Stimulated activated CD4-positive, alpha-beta T cell treated with anti-CD3 and anti-CD28 coated beads, Interleukin-12 subunit alpha, Interleukin-12 subunit beta, amount 100 ng/mL, for 24 hours (primary cell): ENCODE measurements around the gene DBP.
"Not testable (repeated sequence)": the region's sequence is repeated elsewhere in the genome, so short reads cannot be mapped to it uniquely, and the experiment has no call there.

ENCODE experiments used
- DNase-seq, 2 experiments: peaks; one replicate each; pipeline ENCODE4 v3.0.0-alpha.2; 2020; ENCODE audit warnings: low read depth in 2 of 2

Gene DBP

DNA sequence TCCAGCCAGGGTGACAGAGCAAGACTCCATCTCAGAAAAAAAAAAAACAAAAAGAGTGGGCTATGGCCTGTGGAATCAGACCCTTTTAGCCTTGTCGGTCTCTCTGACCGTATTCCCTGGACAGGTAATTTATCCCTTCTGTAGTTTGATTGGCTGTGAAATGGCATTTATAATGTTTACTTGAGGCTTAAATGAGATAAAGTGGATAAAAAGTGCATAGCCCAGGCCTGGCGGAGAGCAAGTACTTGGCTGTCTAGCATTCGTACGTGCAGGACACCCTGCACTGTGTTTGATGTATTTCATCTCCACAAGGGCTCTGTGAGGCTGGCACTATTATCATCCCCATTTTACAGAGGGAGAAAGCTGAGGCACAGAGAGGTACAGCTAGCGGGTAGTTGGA lies 28.6 kb upstream of the DBP start:
- DNase-seq = no peak

DNA sequence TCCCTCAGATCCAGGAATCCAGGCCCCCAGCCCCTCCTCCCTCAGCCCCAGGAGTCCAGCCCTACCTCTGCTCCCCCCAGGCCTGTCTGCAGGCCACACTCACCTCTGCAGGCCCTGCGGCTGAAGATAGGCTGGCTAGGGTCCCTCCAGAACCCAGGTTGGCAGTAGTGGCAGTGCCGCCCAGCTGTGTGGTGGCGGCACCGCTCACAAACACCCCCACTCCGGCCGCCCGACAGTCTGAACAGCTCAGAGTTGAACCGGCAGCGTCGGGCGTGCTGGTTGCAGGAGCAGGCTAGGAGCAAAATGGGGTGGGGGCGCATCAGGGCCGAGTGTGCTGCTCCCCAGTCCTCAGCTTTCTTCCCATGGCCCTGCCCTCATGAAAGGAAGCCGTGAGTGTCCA lies 27.3 kb upstream of the DBP start:
- DNase-seq = no peak

DNA sequence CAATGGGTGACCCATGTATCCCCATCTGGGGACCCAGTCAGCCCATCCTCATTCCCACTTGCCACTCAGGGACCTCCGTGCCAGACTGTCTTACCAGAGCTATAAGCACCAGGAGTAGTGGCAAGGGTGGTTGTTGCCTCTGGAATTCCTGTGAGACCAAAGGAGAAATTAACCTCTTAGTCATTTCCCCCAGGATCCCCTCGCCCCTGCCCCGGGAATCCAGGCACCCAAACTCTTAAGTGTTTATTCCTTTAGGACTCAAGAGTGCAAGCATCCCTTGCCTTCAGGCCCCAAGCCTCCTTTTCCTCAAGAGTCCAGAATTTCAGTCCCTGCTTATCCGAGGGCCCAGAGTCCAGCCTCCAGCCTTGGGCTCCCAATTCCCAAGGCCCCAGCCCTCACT lies 26.5 kb upstream of the DBP start:
- DNase-seq = no peak

- no peak for DNase-seq
These were observed 24.5 kb upstream of the DBP start for GRCh38 chr19:48661711-48662090.

DNA sequence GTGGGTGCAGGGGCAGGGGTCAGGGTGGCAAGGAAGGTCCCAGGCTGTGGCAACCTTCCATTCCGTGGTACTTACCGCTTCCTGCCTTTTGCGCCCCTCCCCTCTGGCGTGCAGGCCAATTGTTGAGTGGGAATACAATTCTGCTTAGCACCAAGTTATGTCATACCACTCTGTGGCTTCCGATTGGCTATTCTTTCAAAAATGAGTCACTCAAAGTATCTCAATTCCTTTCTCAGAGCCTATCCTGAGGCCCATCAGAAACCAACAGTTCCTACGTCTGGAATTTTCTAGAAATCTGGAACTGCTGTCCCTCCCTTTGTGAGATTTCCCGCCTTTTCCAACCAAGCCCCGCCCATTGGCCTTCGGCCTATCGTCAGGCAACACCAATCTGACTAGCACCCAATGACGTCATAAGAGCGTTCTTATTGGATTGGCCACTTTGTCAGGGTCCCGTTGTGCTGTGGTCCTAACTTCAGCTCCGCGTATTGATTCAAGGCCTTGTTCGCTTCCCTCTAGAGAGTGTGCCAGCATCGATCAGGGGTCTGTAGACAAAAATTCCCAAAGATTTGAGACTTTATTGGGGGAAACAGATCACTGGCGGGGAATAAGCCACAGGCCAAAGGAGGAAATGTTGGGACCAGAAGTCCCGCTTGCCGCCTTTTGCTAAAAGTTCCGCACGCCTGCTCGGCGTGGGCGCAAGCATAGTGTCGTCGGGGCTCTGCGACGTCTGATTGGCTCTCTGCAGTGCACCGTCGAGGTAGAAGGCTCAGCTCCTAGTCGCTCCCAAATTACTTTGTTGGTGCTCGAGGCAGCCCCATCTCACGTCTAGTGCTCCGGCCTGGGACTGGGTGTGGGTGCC lies 23.9 kb upstream of the DBP start:
- peak; percentile 68 to 86 for DNase-seq

GRCh38 chr19:48659768-48660167 lies 22.6 kb upstream of the DBP start:
- no peak for DNase-seq

DNA sequence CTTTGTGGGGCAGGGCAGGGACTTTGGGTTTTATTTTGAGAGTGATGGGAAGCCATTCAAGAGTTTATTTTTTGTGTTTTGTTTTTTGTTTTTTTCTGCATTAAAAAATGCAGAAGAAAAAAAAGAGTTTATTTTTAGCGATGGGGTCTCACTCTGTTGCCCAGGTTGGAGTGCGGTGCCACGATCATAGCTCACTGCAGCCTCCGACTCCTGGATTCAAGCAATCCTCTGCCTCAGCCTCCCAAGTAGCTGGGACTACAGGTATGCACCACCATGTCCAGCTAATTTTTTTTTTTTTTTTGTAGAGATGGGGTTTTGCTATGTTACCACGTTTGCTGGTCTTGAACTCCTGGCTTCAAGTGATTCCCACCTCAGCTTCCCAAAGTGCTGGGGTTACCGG lies 21.3 kb upstream of the DBP start:
- no peak for DNase-seq

DNA sequence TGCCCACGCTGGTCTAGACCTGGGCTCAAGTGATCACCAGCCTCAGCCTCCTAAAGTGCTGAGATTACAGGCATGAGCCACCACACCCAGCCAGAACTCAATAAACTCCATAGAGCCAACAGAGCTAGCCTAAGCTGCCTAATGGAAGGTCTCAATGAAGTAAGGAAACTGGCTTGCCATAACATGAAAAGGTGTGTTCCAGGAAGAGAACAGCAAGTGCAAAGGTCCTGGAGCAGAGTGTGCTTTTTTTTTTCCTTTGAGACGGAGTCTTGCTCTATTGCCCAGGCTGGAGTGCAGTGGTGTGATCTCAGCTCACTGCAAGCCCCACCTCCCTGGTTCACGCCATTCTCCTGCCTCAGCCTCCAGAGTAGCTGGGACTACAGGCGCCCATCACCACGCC lies 20.6 kb upstream of the DBP start:
- DNase-seq = not testable (repeated sequence)

DNA sequence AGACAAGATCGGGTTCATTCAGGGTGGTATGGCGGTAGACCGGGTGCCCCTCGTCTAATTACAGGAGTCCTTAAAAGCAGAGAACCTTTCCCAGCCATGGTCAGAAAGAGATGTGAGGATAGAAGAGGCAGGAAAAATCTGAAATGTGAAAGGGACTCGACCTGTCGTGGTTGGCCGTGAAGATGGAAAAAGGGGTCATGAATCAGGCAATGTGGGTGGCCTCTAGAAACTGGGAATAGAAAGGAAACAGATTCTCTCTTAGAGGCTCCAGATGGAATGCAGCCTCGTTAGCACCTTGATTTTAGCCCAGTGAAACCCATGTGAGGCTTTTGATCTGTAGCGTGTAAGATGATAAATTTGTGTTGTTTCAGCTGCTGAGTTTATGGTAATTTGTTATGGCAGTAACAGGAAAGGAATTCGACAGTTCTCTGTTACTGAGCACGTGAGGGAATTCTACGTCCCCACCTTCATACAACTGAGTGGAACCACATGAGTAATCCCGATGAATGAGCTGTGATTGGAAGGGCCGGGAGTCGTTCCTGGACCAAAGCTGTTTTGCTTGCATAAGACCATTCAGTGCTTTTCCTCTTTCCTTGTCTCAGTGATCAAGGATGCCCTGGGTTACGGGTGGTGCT lies 19.8 kb upstream of the DBP start:
- DNase-seq = no peak

DNA sequence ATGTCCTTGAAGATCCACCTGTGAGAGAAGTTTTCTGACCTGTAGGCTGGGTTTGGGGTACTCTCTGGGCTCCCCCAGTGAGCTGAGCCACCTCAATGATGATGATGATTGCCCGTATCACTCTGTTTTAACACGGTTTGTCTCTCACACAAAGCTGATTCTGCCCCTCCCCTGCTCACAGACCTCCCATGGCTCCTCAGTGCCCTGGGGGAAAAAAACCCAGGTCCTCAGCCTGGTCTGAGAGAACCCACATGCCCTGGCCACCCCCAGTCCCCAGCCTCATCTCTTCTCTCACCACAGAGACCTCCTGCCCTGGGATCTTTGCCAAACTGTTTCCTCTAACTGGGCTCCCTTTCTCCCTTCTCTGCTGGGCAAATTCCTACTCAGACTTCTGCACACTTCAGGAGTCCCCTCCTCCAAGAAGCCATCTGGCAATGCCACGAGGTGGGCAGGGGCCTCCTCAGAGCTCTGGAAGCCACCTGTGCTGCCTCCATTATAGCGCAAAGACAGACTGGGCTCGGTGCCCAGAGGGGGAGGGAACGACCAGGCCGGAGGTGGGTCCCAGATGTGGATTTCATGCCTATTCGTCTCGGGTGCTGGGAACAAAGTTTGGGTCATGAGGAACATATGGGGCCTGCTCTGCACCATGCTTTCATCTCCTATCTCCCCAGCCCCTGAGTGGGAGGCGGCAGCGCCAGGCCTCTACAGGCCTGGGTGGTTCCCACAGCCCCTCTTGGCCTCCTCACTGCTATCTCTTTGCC lies 17.3 kb upstream of the DBP start:
- no peak for DNase-seq

GRCh38 chr19:48651683-48652048 lies 14.5 kb upstream of the DBP start:
- DNase-seq = no peak

DNA sequence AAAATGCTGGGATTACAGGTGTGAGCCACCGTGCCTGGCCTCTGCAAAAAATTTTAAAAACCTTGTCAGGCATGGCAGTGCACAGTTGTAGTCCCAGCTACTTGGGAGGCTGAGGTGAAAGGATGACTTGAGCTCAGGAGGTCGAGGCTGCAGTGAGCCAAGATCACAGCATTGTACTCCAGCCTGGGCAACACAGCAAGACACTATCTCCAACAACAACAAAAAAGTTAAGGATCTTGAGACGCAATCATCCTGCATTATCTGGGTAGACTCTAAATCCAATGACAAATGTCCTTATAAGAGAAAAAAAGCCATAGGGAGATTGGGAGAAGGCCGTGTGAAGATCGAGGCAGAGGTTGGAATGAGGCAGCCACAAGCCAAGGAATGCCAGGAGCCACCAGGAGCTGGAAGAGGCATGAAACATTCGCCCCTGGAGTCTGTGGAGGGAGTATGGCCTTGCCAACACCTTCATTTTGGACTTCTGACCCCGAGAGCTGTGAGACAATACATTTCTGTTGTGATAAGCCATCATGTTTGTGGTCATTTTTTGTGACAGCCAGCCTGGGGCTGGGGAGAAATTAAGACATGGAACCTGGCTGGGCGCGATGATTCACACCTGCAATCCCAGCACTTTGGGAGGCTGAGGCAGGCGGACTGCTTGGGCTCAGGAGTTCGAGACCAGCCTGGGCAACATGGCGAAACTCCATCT lies 13.9 kb upstream of the DBP start:
- no peak for DNase-seq

DNA sequence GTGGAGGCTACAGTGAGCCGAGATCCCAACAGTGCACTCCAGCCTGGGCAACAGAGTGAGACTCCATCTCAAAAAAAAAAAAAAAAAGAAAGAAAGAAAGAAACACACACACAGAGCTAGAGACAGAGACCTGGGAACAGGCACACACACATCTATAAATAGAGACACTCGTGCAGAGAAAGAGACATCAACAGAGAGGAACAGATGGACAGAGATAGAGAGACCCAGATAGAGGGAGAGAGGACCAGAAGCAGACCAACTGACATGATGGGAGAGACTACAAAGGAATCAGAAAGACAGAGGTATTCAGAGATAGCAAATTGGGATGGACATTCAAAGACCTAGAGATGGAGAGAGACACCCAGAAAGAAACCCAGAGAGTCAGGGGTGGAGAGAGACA lies 11.0 kb upstream of the DBP start:
- DNase-seq = no peak

- no peak for DNase-seq
These were observed 9.6 kb upstream of the DBP start for GRCh38 chr19:48646722-48647216.

DNA sequence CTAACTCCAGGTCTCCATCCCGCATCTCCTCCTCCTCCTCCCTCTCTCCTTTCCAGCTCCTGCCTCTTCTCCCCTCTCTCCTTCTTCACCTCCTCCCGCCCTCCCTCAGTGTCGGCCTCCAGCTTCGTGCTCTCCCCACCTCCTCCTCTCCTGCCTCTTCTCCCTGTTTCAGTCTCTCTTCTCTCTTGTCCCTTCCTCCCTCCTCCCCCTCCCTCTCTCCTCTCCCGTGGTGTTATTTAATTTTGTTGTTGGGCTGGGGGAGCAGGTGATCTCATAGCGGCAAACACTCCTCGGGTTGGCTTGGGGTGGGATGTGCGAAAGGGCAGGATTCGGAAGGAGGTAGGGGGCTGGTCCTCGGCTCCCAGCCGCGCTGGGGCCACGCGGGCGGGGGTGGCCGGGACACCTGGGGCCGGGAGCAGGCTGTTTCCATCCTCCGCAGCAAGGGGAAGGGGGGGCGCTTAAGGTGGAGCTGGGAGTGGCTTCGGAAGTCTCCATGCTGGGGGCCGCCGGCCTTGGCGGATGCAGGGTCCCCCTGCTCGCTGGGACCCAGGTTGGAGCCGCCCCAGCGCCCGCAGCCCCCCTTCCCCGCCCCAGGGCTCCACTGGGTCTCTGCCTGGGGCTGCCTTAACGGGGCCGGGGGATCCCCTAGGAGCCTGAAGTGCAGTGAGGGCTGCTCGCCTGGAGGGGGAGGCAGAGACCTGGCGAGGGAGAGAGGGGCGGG lies 9.0 kb upstream of the DBP start, which contains the start of gene CA11:
Gene CA11, minus strand, starts transcription at position 187 of the 721 bp plus-strand sequence. CDS start 555 bp downstream, outside the sequence.
- peak; percentile 82 to 90 for DNase-seq

DNA sequence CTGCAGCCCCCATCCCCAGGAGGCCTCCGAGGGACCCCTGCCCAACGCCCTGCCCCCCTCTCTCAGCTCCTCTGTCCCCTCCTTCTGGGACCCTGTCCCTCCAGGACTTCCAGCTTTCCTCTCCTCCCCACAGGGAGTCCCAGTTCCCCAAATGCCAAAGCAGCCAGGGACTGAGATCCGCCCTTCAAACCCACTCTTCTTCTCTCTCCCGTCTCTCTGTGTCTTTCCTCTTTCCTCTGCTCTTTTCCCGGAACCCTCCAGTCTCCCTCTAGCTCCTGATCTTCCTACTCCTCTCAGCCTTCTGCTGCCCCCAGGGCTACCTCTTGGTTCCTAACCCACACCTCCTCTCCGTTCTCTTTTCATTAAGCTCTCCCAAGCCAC lies 8.4 kb upstream of the DBP start:
- no peak for DNase-seq

- DNase-seq = peak; percentile 57 to 65
These were observed 7.8 kb upstream of the DBP start for GRCh38 chr19:48644839-48645619.

- DNase-seq = no peak
These were observed 7.2 kb upstream of the DBP start for GRCh38 chr19:48644355-48644754.

DNA sequence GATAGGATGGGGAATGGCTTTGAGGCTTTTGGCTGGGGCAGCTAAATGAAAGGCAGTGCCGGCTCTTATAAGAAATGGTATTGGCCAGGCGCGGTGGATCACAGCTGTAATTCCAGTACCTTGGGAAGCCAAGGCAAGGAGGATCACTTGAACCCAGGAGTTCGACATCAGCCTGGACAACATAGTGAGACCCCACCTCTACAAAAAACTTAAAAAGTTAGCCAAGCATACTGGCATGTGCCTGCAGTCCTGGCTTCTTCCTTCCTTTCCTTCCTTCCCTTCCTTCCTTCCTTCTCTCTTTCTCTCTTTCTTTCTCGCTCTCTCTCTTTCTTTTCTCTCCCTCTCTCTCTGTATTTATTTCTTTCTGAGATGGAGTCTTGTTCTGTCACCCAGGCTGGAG lies 5.7 kb upstream of the DBP start:
- DNase-seq = no peak

DNA sequence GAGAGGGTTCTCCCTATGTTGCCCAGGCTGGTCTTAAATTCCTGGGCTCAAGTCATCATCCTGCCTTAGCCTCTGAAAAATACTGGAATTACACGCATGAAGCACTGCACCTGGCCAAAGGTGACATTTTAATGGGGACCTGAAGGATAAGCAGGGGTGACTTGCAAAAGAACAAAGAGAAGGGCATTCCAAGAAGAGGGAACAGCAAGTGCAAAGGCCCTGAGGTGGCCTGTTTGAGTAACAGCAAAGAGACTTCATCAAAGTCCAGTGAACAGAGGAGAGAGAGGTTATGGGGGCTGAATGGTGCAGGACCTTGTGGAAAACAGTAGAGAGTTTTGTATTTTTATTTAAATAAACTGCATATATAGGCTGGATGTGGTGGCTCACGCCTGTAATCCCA lies 4.7 kb upstream of the DBP start:
- no peak for DNase-seq
